ENCODE data around the gene IL27RA. TPM values are rescaled to one million over a fixed set of nuclear protein-coding genes. Genes with fewer than 3 reads are reported as not detected.

The IL27RA gene
- 1.4 TPM for total RNA-seq

- ATAC-seq: peak; percentile 91
Observed at GRCh38 chr19:14031719-14032480, at the start of gene IL27RA. TSS of gene IL27RA (plus strand) at chr19:14031762. CDS start at chr19:14031873, 111 bp downstream.

GRCh38 chr19:13981988-13982501, 49.5 kb upstream of the IL27RA start:
- DNase-seq (ENCODE audit: low spot score) (no peak), ATAC-seq (no peak)

More at GRCh38 chr19:14031719-14032480, at the start of gene IL27RA:
- peak; percentile 58 for DNase-seq (ENCODE audit: low spot score)

- no peak for DNase-seq (ENCODE audit: low spot score)
- no peak for ATAC-seq
Observed at GRCh38 chr19:13982773-13983172, 48.8 kb upstream of the IL27RA start.

- ATAC-seq: no peak
- DNase-seq (ENCODE audit: low spot score): no peak
Observed at GRCh38 chr19:13983213-13983889, 48.2 kb upstream of the IL27RA start.

DNA sequence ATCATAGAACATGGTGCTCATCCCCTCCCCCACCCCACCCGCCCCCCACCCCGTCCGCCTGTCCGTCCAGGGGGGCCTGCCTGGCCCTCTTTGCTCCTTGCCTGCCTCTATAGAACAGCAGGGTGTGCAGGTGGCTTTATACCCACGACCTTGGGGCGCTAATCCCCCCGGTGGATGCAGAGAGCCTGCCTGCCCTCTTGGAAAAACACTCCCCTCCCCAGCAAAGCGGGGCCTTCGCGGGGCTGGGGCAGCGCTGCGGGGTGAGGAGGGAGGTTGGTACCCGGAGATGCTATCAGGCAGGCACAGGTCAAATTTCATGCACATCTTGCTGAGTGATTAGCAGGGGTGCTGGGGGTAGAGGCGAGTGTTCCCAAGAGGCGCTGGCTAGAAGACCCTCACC, 47.4 kb upstream of the IL27RA start:
- ATAC-seq: no peak
- DNase-seq (ENCODE audit: low spot score): no peak

DNA sequence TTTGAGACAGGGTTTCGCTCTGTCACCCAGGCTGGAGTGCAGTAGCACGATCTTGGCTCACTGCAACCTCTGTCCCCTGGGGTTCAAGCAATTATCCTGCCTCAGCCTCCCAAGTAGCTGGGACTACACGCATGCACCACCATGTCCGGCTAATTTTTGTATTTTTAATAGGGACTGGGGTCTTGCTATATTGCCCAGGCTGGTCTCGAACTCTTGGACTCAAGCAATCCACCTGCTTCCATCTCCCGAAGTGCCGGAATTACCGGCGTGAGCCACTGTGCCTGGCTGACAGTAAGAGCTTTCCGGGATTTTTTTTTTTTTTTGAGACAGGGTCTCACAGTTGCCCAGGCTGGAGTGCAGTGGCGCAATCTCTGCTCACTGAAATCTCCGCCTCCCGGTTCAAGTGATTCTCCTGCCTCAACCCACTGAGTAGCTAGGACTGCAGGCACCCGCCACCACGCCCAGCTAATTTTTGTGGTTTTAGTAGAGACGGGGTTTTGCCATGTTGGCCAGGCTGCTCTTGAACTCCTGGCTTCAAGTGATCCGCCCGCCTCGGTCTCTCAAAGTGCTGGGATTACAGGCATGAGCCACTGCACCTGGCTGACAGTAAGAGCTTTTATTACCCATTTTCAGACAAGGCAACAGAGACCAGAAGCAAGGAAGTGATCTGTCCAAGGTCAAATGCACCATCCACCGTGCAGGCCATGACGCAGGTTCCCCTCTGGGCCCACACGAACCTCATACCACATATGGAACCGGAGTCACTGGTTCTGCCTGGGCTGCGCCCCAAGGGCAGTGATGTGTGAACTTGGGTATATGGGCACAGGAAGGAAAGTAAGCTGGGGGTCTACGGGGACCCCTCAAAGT, 46.5 kb upstream of the IL27RA start:
- ATAC-seq: no peak

DNA sequence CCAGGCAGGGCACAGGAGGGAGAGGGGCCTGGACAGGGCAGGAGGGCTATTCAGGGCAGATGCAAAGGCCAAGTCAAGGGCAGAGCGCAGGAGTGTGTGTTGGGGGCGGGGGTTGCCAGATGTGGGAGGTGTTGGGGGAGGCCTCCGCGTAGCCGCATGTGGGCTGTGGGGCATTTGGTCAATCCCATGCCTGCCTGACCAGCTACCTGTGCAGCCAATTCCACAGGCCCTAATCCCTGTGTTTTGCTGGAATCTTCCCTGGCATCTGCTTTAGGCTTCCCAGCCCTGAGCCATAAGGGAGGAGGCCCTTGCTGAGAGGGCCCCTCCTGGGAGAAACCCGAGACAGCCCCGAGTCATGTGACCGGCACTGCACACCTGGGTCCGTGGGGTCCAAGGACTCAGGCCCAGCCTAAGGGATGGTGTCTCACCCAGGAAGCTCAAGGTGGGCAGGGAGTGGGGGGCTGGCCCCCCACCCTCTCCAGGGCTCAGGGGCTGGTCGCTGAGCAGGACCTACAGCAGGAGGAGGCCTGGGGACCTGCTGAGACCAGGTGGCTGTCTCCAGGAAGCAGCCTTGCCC, 45.7 kb upstream of the IL27RA start:
- ATAC-seq: no peak

More for the DNA sequence above, 46.5 kb upstream of the IL27RA start:
- DNase-seq (ENCODE audit: low spot score): no peak

DNA sequence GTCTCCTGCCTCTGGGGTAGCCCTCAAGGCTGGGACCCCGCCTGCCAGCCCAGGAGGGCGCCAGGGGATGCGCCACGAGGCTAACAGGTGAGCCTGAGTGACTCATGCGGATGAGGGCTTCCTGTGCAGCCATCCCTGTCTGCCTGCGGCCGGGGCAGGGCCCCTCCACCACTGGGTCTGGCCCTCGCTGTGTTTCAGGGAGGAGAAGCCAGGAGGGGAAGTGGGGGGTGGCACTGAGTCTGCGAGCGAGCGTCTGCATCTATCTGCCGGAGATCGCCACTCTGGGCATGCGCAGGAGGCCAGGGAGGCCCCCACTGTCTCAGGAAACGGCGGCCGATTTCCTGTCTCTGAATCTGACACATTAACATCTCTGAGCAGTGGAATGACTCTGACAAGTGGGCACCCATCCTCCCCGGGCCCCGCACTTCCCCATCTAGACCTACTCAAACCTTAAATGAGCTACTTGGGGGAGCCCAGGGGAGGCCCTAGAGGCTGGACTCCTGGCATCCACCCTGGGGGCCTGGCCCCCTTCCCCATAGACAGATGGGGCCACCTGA, 45.1 kb upstream of the IL27RA start:
- ATAC-seq (peak; percentile 62), DNase-seq (ENCODE audit: low spot score) (peak; percentile 74)

More for the DNA sequence above, 45.7 kb upstream of the IL27RA start:
- no peak for DNase-seq (ENCODE audit: low spot score)

- DNase-seq (ENCODE audit: low spot score) (no peak), ATAC-seq (peak; percentile 27)
Observed at GRCh38 chr19:13987101-13987890, 44.3 kb upstream of the IL27RA start.

GRCh38 chr19:13989487-13989886, 42.1 kb upstream of the IL27RA start:
- DNase-seq (ENCODE audit: low spot score) (no peak), ATAC-seq (no peak)

GRCh38 chr19:13990085-13990484, 41.5 kb upstream of the IL27RA start:
- DNase-seq (ENCODE audit: low spot score): no peak
- ATAC-seq: no peak

DNA sequence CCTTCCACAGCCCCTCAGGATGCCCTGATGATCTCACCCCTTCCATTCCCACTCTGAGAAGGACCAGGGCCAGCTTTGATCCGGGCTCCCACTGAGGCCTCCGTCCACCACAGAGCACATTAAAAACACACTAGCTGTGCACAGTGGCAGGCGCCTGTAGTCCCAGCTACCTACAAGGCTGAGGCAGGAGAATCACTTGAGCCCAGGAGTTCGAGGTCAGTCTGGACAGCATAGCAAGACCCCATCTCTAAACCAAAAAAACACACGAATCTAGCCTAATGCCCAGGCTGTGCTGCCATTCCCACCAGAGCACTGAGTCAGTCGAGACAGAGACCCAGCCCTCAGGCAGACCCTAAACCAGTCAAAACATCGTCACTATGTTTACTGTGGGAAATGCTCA, 39.5 kb upstream of the IL27RA start:
- no peak for ATAC-seq
- DNase-seq (ENCODE audit: low spot score): no peak

- no peak for DNase-seq (ENCODE audit: low spot score)
Observed at GRCh38 chr19:13993590-13994300, 37.8 kb upstream of the IL27RA start.

DNA sequence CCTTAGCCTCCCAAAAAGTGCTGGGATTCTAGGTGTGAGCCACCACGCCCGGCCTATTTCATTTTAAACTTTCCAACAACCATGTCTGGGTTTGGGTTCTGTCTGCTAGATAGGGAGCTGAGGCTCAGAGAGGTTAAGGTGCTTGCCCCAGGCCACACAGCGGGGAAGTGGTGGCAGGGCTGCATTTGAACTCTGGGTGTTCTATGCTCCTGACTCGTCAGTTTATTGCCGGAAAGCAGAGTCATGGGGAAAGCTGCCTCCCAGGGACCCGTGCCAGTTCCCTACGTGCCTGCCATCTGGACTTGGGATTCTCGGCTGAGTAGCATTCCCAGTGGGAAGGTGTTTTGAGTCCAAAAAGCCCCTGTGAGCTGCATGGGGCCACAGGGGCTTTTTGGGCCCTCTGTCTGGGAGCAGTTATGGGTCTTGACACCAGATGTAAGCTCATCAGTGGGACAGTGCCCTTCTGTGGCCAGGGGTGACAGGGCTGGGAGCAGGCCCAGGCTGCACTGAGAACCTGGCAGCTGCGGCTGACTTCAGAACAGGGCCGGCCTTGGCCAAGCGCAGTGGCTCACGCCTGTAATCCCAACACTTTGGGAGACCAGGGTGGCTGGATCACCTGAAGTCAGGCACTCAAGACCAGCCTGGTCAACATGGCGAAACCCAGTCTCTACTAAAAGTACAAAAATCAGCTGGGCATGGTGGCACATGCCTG, 36.4 kb upstream of the IL27RA start:
- DNase-seq (ENCODE audit: low spot score) (peak; percentile 70), ATAC-seq (peak; percentile 91)

More at GRCh38 chr19:13993590-13994300, 37.8 kb upstream of the IL27RA start:
- no peak for ATAC-seq

DNA sequence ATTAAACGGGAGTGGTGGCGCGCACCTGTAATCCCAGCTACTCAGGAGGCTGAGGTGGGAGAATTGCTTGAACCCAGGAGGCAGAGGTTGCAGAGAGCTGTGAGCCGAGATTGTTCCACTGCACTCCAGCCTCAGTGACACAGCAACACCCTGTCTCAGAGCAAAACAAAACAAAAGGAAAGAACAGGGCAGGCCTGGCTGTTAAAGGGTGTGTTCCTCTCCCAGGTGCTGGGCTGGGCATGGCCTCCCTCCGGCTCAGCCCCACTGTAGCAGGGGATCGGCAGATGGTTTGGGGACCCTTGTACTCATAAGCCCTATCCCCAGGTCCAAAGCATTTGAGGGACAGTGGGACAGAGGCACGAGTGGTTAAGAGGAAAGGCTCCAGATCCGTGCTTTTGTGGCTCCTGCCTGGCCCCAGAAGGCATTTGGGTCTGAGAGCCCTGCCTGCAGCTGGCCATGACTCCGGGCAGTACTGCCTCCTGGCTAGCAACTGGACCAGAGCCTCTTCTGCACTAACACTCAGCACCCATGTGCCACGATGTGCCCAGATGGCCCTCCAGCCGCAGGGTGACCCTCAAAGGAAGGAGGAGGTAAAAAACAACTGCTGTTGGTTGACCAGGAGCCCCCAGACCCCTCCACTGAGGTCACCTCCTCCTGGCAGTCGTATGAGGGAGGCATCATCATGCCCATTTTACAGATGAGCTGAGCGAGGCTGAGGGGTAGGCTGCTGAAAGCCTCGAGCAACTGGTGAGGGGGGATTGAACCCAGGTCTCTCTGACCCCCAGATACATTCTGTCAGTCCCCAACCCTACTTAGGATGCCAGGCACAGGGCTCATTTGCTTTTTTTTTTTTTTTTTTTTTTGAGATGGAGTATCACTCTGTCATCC, 35.4 kb upstream of the IL27RA start:
- no peak for DNase-seq (ENCODE audit: low spot score)
- no peak for ATAC-seq

- no peak for ATAC-seq
- no peak for DNase-seq (ENCODE audit: low spot score)
Observed at GRCh38 chr19:13996928-13997630, 34.5 kb upstream of the IL27RA start.

DNA sequence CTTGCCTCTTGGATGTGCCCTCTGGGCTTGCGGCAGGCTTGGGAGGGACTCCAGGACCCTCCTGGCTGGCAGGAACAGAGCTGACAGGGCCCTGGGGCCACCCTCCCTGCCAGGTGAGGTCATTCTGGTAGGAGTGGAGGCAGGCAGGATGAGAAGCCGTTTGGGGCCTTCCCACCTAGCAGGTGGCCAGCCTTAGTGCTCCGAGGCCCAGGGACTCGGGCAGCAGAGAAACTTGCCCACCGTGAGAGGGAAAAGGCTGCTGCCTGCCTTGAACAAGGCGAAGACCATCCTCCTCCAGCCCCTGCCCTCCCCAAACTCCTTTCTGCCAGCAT, 34.0 kb upstream of the IL27RA start:
- DNase-seq (ENCODE audit: low spot score) (no peak), ATAC-seq (no peak)
